ENCODE data around the gene STEAP1B.

DNA sequence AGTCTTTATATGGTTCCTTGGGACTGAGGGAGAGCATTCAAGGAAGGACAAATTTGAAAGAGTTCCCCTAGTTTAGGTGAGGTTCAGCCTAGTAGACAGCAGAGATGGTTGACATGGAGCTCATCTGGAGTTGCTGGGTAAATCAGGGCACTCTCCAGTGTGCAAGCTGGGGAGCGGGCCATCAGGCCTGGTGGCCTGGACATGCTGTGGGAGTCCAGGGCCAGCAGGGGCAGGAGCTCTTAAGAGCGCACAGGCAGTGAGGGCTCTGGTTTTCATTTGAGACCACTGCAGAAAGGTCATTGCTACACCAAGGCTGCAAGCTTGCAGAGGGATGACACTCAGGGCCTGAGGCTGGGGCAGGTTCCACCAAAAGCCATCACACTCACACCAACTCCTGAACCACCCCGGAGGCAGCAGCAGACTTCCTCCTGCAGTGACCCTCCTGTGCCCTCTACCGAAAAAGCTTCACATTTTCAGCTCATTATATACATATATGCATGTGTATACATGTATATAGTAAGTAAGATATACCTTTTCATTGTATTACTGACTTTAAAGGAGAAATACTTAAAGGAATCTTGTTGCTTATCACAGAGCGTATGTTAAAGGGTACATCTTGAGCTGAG, 39.5 kb downstream of the STEAP1B start:
- TF ChIP-seq, protein P1, sequence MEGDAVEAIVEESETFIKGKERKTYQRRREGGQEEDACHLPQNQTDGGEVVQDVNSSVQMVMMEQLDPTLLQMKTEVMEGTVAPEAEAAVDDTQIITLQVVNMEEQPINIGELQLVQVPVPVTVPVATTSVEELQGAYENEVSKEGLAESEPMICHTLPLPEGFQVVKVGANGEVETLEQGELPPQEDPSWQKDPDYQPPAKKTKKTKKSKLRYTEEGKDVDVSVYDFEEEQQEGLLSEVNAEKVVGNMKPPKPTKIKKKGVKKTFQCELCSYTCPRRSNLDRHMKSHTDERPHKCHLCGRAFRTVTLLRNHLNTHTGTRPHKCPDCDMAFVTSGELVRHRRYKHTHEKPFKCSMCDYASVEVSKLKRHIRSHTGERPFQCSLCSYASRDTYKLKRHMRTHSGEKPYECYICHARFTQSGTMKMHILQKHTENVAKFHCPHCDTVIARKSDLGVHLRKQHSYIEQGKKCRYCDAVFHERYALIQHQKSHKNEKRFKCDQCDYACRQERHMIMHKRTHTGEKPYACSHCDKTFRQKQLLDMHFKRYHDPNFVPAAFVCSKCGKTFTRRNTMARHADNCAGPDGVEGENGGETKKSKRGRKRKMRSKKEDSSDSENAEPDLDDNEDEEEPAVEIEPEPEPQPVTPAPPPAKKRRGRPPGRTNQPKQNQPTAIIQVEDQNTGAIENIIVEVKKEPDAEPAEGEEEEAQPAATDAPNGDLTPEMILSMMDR (IDR thresholded peaks at IDR 0.05; ENCODE audit: low read depth, low read length), result no peak
- no peak for TF ChIP-seq EZH2phosphoT487 (IDR thresholded peaks at IDR 0.05; ENCODE audit: low read depth)
